ENCODE data around the gene FASTKD3. TPM values are rescaled to one million over a fixed set of nuclear protein-coding genes. Genes with fewer than 3 reads are reported as not detected.
A peak's percentile ranks its signal among the peaks of the same experiment; 100 is the strongest.

The FASTKD3 gene
- total RNA-seq, 1 experiment from 2014 or later, result 9.9 TPM

GRCh38 chr5:7850395-7851239 is 18.2 kb downstream of the FASTKD3 start, which contains the start of gene CFAP90:
CFAP90 (minus strand) TSS chr5:7851133; CDS start chr5:7851021, 112 bp downstream.
- TF ChIP-seq, protein P1, sequence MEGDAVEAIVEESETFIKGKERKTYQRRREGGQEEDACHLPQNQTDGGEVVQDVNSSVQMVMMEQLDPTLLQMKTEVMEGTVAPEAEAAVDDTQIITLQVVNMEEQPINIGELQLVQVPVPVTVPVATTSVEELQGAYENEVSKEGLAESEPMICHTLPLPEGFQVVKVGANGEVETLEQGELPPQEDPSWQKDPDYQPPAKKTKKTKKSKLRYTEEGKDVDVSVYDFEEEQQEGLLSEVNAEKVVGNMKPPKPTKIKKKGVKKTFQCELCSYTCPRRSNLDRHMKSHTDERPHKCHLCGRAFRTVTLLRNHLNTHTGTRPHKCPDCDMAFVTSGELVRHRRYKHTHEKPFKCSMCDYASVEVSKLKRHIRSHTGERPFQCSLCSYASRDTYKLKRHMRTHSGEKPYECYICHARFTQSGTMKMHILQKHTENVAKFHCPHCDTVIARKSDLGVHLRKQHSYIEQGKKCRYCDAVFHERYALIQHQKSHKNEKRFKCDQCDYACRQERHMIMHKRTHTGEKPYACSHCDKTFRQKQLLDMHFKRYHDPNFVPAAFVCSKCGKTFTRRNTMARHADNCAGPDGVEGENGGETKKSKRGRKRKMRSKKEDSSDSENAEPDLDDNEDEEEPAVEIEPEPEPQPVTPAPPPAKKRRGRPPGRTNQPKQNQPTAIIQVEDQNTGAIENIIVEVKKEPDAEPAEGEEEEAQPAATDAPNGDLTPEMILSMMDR (IDR thresholded peaks at IDR 0.05), result peak; percentile 45
- TF ChIP-seq TCF7L2 (IDR thresholded peaks at IDR 0.05; ENCODE audit: low read depth, low read length) (no peak), SIN3A (IDR thresholded peaks at IDR 0.05; ENCODE audit: borderline replicate concordance, insufficient read depth, low read depth, low read length) (peak; percentile 65; the same call in 1 of the 2 replicates)
- CTCF ChIA-PET, result no interaction called here
- ATAC-seq (peak; percentile 94), DNase-seq (ENCODE audit: low read depth, low spot score) (no peak)
- H3K36me3 ChIP-seq (ENCODE audit: control insufficient read depth, insufficient read depth, low read length), result no peaks in the 10 kb centered on the region
- intact Hi-C loops (cut with micrococcal nuclease; ENCODE audit: unreplicated experiment), result no loop called here
- no peak within 1 kb of the TSS for H3K27ac ChIP-seq (ENCODE audit: low read length)
- H3K27me3 ChIP-seq (ENCODE audit: control insufficient read depth, insufficient read depth, low read length), result no peaks in the 10 kb centered on the region
- no peaks in the 10 kb centered on the region; the same call in 1 of the 2 replicates for H3K4me1 ChIP-seq (ENCODE audit: control insufficient read depth, insufficient read depth, low read length)
- peak within 1 kb of the TSS; percentile 47 to 53 for H3K4me3 ChIP-seq (ENCODE audit: low read depth in 2 of 2, low read length in 2 of 2)
- H3K9me3 ChIP-seq (ENCODE audit: control insufficient read depth, insufficient read depth, low read depth, low read length), result no peaks in the 10 kb centered on the region
- in situ Hi-C loops (cut with HindIII; ENCODE audit: low pct_unique_long_range_greater_than_20kb, low sequenced_read_pairs), result no loop called here
- BruUV-seq (replicated peaks), result no TSS peak
- POLR2A ChIA-PET, result interaction anchor here (0.7 to 0.8 kb wide), 2 partner anchors 17 to 55 kb away, joined by 3 to 6 read pairs; no protein-coding TSS in a partner anchor

GRCh38 chr5:7849681-7850394 is 19.0 kb downstream of the FASTKD3 start:
- in situ Hi-C loops (cut with HindIII; ENCODE audit: low pct_unique_long_range_greater_than_20kb, low sequenced_read_pairs), result no loop called here
- H3K4me3 ChIP-seq (ENCODE audit: low read depth in 2 of 2, low read length in 2 of 2), result no peak overlapping the region
- H3K27ac ChIP-seq (ENCODE audit: low read length), result no peak overlapping the region
- DNase-seq (ENCODE audit: low read depth, low spot score) (no peak), ATAC-seq (no peak)
- CTCF ChIA-PET, result no interaction called here
- intact Hi-C loops (cut with micrococcal nuclease; ENCODE audit: unreplicated experiment), result no loop called here
- no peaks in the 10 kb centered on the region for H3K4me1 ChIP-seq (ENCODE audit: control insufficient read depth, insufficient read depth, low read length)
- H3K36me3 ChIP-seq (ENCODE audit: control insufficient read depth, insufficient read depth, low read length), result no peaks in the 10 kb centered on the region
- TF ChIP-seq, protein P2, sequence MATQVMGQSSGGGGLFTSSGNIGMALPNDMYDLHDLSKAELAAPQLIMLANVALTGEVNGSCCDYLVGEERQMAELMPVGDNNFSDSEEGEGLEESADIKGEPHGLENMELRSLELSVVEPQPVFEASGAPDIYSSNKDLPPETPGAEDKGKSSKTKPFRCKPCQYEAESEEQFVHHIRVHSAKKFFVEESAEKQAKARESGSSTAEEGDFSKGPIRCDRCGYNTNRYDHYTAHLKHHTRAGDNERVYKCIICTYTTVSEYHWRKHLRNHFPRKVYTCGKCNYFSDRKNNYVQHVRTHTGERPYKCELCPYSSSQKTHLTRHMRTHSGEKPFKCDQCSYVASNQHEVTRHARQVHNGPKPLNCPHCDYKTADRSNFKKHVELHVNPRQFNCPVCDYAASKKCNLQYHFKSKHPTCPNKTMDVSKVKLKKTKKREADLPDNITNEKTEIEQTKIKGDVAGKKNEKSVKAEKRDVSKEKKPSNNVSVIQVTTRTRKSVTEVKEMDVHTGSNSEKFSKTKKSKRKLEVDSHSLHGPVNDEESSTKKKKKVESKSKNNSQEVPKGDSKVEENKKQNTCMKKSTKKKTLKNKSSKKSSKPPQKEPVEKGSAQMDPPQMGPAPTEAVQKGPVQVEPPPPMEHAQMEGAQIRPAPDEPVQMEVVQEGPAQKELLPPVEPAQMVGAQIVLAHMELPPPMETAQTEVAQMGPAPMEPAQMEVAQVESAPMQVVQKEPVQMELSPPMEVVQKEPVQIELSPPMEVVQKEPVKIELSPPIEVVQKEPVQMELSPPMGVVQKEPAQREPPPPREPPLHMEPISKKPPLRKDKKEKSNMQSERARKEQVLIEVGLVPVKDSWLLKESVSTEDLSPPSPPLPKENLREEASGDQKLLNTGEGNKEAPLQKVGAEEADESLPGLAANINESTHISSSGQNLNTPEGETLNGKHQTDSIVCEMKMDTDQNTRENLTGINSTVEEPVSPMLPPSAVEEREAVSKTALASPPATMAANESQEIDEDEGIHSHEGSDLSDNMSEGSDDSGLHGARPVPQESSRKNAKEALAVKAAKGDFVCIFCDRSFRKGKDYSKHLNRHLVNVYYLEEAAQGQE (IDR thresholded peaks at IDR 0.05; ENCODE audit: insufficient read depth in 1 of 2, low read depth in 2 of 2, low read length in 1 of 2), result no peak
- TF ChIP-seq TCF7L2 (IDR thresholded peaks at IDR 0.05; ENCODE audit: low read depth, low read length) (no peak), SIN3A (IDR thresholded peaks at IDR 0.05; ENCODE audit: borderline replicate concordance, insufficient read depth, low read depth, low read length) (no peak), POLR2AphosphoS5 (IDR thresholded peaks at IDR 0.05; ENCODE audit: low read depth, low read length) (no peak)
- TF ChIP-seq, protein P1 (IDR thresholded peaks at IDR 0.05), result no peak
- POLR2A ChIA-PET, result interaction anchor here (0.7 kb wide), 1 partner anchor 54 kb away, joined by 3 read pairs; no protein-coding TSS in a partner anchor
- no TSS peak for BruUV-seq (replicated peaks)
- H3K27me3 ChIP-seq (ENCODE audit: control insufficient read depth, insufficient read depth, low read length), result no peaks in the 10 kb centered on the region
- no peaks in the 10 kb centered on the region for H3K9me3 ChIP-seq (ENCODE audit: control insufficient read depth, insufficient read depth, low read depth, low read length)

All from Panc1 (cell line).